Fibroblast of peridontal ligament (primary cell): ENCODE measurements around the gene SLAMF6.
"Not testable (repeated sequence)": the region's sequence is repeated elsewhere in the genome, so short reads cannot be mapped to it uniquely, and the experiment has no call there.

ENCODE experiments used
- DNase-seq: peaks from one replicate; pipeline ENCODE4 v3.0.0-alpha.2; 2010; ENCODE audit errors: extremely low read depth

Gene SLAMF6

DNA sequence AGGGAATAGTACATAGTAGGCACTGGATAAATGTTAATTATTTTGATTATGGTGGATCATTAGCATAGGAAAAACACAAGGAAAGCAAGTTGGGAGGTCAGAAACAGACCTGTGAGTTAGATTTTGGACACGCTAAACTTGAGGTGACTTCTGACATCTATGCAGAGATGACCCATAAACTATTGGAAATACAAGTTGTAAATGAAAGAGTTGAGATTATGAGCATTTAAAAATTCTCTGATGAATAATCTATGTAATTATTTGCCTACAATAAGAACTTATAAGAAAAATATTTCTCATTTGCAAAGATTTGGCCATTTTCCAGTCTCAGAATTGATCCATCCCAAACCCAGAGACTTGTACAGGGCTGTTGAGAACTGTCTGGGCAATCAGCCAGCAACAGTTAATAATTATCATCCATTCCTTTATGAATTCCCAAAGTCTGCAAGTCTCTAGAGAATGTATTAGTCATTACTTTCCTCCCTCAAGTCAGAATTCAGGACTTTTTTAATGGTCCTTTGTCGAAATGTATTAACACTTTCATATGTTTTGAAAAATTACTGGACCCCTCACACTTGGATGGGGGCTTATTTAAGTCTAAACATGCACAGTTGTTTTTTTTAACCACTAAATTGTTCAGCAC lies 19.4 kb upstream of the SLAMF6 start:
- DNase-seq: no peak

DNA sequence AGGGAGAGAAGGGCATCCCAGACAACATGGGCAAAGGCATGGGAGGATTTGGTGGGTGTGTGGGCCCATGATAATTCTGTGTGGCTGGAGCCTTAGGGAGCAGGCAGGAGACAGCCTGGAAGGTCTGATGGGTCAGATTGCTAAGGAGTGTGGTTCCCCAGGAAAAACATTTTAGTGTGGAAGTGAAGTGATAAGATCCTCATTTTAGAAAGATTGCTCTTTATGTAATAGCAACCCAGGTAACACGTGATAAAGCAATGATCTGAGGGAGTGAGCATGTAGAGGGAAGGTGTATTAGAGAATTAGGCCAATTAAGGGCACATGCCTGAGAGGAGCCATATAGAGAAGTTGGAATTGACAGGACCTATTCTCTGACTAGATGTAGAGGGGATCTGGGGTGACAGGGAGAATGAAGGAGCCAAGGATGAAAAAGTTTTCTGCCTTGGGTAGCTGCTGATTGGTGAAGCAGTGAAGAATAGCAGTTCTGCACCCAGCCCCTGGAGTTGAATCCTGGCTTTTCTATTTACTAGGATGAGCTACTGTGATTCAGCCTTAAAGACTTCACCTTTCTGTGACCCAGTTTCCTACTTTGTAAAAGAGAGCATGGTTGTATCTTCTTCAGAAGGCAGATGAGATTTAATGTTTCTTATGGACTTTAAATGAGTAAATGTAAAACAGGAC lies 18.7 kb upstream of the SLAMF6 start:
- DNase-seq: no peak

DNA sequence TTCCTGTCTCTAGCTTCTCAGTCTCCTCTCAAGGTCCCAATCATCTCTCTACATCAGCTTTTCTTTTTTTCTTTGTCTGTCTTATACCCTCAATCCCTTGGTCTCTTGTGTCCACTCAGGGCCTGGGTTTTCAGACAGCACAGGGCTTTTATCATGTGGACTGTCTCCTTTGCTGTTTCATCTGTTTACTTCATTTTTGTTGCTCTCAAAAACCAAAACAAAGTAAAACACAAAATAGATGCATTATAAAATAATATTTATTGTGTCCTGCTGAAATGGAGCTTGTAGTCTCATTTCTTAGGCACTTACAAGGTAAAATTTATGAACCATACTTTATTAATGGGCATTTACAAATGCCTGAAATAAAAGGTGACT lies 17.8 kb upstream of the SLAMF6 start:
- no peak for DNase-seq

DNA sequence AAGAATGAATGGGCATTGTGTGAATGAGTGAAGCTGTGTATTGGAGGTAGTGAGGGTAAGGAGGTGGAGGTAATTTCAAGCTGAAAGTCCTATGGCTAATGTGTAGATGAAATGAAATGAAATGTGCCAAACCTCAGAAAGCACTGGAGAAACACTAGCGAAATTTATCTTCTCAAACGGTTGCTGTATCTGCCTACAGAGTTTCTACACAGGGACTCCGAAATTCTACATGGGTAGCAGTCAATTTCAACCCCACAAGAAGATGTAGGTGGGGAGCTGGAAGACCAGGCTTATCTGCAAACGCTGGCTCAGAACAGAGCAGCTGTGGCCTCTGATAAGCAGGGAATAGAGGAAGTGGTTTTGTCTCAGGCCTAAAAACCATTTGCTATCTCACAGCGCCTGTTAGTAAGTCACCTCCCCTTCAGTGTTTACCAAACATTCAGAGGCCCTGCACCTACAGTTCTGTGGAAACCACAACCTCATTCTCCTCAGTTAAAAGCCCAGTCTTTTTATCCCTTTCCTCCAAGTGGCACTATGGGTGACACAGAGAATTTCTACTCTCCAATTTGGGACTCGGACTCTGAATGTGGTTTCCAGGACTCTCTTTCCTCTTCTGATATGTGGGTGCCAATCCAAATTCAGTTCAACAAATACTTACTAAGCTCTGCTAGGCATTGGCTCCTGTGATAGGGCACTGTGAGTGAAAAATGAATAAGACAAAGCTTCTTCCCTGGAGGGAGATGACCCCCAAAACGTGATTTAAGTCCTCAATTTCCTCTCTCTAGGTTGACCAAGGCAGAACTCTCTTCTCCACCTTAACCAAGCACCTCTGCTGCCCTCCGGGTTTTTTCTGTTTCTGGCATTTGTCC lies 17.2 kb upstream of the SLAMF6 start:
- DNase-seq: no peak

DNA sequence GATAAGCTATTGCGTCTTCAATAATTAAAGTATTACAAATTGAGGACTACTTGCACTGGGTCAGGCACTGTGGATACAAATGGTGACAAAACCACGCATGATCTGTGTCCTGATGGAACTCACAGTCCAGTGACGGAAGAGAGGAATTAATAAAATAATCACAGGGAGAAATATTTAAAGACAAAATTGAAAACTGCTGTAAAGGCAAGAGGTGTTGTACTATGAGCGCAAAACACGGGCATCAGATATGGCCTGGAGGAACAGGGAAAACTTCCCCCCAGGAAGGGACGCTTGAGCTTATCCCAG lies 16.6 kb upstream of the SLAMF6 start:
- DNase-seq: no peak

DNA sequence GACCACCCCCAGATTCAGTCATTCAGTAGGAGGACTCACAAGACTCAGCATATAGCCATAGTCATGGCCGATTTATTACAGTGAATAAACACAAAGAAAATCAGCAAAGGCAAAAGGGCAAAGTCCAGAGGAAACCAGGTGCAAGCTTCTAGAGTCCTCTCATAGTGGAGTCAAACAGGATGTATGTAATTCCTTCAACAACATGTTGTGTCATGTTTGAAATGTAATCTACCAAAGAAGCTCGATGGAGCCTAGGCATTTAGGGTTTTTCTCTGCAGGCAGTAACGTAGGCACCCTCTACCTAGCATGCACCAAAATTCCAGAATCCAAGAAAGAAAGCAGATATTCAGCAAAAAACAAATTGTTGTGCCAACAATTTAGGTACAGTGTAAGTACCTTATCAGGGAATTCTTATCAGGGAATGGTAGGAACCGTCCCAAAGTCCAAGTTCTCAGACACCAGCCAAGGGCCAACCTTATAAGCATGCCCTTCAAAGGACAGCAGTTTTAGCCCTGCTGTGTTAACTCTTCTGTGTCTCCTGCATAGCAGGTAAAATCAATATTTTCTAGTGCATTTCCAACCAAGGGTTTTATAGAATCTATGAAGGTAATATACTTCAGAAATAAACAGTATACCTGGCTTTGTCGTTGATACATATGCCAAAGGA lies 16.1 kb upstream of the SLAMF6 start:
- no peak for DNase-seq

DNA sequence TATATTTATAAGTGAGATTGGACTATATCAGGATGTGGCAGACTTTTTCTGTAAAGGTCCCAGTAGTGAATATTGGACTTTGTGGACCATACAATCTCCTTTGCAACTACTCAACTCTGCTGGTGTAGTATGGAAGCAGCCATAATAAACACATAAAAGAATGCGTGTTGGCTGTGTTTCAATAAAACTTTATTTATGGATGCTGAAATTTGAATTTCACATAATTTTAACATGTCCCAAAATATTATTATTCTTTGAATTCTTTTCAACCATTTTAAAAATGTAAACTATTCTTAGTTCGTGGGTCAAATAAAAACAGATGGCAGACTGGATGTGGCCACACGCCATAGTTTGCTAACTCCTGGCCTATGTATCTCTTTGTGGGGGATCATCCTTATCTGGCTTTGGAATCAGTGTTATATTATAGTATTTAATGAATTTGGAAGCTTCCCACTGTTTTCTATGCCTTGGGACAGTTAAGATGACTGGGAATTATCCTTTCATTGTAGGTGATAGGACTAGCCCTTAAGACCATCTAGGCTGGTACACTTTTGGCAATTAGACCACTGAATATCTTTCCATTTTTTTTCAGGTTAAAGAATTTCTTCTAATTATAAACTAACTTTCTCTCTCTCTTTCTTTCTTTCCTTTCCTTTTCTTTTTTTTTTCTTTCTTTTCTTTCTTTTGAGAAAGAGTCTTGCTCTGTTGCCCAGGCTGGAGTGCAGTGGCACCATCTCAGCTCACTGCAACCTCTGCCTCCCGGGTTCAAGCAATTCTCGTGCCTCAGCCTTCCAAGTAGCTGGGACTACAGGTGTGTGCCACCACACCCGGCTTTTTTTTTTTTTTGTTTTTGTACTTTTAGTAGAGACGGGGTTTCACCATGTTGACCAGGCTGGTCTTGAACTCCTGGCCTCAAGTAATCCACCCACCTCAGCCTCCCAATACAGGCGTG lies 14.9 kb upstream of the SLAMF6 start:
- DNase-seq: no peak

DNA sequence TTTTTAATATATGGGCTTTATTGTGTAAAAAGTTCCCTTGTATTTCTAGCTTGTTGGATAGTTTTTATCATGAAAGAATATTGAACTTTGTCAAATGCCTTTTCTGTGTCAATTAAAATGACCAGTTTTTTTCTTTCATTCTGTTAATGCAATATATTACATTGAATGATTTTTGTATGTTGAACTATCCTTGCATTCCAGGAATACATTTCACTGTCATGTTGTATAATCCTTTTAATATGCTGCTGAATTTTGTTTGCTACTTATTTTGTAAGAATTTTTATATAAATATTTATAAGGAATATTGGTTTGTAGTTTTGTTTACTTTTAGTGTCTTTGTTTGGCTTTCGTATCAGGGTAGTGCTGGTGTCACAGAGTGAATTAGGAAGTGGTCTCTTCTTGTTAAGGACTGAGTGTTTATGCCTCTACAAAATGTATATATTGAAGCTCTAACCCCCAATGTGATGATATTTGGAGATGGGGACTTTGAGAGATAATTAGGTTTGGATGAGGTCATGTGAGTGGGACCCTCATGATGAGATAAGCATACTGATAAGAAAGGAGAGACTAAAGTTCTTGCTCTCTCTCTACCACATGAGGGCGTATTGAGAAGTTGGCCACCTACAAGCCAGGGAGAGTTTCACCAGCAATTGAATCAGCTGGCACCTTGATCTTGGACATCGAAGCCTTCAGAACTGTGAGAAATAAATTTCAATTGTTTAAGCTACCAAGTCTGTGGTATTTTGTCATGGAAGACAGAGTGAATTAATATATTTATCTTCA lies 12.0 kb upstream of the SLAMF6 start:
- DNase-seq: no peak

DNA sequence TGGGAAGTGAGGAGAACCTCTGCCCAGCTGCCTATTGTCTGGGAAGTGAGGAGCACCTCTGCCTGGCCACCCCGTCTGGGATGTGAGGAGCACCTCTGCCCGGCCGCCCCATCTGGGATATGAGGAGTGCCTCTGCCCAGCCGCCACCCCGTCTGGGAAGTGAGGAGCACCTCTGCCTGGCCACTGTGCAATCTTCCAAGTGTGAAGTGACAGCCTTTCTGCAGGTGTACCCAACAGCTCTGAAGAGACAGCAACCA lies 9.4 kb upstream of the SLAMF6 start:
- not testable (repeated sequence) for DNase-seq

DNA sequence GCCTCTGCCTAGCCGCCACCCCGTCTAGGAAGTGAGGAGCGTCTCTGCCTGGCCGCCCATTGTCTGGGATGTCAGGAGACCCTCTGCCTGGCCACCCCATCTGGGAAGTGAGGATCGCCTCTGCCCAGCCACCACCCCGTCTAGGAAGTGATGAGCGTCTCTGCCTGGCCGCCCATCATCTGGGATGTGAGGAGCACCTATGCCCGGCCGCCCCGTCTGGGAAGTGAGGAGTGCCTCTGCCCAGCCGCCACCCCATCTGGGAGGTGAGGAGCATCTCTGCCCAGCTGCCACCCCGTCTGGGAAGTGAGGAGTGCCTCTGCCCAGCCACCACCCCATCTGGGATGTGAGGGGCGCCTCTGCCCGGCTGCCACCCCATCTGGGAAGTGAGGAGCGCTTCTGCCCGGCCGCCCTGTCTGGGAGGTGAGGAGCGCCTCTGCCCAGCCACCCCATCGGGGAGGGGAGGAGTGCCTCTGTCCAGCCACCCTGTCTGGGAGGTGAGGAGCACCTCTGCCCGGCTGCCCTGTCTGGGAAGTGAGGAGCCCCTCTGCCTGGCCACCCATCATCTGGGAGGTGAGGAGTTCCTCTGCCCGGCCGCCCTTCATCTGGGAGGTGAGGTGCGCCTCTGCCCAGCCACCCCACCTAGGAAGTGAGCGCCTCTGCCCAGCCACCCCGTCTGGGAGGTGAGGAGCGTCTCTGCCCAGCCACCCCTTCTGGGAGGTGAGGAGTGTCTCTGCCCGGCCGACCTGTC lies 8.9 kb upstream of the SLAMF6 start:
- DNase-seq: not testable (repeated sequence)

DNA sequence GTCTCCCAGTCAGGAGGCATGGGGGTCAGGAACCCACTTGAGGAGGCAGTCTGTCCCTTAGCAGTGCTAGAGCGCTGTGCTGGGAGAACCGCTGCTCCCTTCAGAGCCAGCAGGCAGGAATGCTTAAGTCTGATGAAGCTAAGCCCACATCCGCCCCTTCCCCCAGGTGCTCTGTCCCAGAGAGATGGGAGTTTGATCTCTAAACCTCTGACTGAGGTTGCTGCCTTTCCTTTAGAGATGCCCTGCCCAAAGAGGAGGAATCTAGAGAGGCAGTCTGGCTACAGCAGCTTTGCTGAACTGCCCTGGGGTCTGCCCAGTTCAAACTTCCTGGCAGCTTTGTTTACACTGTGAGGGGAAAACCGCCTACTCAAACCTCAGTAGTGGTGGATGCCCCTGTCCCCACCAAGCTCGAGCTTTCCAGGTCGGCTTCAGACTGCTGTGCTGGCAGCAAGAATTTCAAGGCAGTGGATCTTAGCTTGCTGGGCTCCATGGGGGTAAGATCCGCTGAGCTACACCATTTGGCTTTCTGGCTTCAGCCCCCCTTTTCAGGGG lies 6.4 kb upstream of the SLAMF6 start:
- DNase-seq: not testable (repeated sequence)

DNA sequence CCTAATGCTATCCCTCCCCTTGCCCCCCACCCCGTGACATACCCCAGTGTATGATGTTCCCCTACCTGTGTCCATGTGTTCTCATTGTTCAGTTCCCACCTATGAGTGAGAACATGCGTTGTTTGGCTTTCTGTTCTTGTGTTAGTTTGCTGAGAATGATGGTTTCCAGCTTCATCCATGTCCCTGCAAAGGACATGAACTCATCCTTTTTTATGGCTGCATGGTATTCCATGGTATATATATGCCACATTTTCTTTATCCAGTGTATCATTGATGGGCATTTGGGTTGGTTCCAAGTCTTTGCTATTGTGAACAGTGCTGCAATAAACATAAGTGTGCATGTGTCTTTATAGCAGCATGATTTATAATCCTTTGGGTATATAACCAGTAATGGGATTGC lies 734 bp upstream of the SLAMF6 start:
- not testable (repeated sequence) for DNase-seq

DNA sequence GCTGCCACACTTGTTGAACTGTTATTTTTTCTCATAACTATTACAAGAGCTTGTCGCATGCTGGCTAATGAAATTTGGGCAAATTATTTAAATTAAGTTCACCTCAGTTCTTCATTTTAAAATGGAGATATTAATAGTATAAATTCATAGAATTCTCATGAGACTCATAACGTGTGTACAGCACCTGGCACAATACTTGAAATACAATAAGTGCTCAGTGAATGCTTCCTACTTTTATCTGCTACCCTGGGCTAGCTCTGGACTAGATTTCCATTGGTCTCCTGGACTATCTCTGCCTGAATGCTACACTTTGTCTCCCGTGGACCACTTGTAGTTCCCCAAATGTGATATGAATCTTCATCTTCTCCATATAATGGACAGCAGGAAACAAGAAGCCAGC lies 919 bp downstream of the SLAMF6 start:
- no peak for DNase-seq

DNA sequence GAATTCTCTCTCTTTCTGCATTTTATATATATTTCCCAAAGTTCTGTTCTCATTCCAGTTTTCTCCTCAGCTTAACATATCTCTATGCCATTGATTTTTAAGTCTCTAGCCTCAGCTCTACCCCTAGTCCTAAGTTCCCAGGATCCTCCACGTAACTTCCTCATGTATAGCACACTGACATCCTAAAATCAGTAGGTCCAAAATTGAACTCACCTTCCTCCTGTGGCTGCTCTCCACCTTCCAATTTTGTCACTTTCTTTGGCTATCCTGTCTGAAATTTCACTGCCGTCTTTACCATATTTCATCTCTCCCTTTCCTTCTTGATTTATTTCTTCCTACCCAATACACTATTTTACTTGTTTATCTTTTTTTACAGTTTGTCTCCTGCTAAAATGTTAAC lies 1.5 kb downstream of the SLAMF6 start:
- no peak for DNase-seq

DNA sequence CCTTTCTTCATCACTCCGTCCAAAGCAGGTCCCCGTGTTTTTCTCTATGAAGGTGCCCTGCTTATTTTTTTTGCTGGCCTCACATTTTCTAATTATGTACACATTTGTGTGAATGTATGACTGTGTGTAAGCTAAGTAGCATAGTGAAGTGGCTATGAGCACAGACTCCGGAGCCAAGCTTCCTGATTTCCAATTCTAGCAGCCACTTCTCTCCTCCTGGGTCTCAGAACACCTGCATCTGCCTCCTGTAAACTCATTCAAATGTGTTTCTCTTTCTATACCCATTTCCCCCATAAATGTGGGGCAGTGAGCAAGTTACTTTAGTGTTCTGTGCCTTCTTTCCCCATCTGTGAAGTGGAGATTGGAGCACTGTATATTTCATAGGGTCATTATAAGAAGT lies 2.1 kb downstream of the SLAMF6 start:
- DNase-seq: no peak

DNA sequence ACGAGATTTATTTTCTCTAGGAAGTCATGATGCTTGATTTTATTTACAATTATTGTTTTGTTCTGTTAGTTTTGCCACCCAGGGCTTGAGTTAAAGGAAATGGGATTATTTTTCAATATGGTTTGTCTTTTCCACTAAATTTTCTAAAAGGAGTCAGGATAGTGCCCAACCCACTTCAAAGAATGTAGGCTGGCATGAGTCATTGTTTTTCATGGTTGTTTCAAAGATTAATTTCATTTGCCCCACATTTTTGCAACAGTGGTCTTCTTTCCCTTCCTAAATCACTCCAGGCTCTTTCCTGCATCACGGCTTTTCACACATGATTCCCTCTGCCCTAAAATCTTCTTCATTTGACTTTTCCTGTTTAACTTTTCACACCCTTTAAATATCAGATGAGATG lies 2.5 kb downstream of the SLAMF6 start:
- no peak for DNase-seq

DNA sequence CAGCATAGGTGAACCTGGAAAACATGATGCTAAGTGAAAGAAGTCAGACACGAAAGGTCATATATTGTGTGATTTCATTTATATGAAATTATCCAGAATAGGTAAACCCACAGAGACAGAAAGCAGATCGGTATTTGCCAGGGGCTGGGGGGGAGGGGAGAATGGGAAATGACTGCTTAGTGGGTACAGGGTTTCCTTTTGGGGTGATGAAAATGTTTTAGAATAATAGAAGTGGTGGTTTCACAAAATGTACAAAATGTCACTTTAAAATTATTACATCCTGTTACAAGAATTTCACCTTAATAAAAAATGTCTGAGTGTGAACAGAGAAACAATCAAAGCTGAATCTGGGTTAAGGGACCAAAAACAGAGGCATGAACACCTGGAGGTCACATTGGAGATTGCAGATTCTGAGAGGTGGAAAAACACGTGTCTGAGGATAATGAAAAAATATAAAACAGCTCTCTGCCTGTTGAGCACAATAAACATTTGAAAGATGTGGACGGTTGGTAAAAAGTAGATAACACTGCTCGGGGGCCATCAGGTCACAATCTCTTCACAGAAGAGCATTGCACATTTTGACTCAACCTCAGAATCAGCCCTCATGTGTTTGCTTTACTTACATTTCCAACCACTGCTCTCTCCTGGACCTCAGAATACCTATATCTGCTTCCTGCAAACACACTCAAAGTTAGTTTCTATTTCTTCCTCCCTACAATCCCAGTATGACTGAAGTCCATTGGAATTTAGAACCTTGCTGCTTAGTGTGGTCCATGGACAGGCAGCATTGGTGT lies 3.2 kb downstream of the SLAMF6 start:
- DNase-seq: no peak

DNA sequence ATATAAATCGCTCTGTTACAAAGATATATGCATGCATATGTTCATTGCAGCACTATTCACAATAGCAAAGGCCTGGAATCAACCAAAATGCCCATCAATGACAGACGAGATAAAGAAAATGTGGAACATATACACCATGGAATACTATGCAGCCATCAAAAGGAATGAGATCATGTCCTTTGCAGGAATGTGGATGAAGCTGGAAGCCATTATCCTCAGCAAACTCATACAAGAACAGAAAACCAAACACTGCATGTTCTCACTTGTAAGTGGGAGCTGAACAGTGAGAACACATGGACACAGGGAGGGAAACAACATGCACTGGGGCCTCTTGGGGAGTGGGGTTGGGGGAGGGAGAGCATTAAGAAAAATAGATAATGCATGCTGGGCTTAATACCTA lies 5.5 kb downstream of the SLAMF6 start:
- not testable (repeated sequence) for DNase-seq

DNA sequence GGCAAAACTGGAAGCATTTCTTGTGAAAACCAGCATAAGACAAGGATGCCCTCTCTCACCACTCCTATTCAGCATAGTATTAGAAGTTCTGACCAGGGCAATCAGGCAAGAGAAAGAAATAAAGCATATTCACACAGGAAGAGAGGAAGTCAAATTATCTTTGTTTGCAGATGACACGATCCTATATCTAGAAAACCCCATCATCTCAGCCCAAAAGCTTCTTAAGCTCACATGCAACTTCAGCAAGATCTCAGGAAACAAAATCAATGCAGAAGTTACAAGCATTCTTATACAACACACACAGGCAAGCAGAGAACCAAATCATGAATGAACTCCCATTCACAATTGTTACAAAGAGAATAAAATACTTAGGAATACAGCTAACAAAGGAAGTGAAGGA lies 7.1 kb downstream of the SLAMF6 start:
- DNase-seq: not testable (repeated sequence)
